ENCODE measurements around the gene LASP1NB.
A peak's percentile ranks its signal among the peaks of the same experiment; 100 is the strongest.

LASP1NB gene

DNA sequence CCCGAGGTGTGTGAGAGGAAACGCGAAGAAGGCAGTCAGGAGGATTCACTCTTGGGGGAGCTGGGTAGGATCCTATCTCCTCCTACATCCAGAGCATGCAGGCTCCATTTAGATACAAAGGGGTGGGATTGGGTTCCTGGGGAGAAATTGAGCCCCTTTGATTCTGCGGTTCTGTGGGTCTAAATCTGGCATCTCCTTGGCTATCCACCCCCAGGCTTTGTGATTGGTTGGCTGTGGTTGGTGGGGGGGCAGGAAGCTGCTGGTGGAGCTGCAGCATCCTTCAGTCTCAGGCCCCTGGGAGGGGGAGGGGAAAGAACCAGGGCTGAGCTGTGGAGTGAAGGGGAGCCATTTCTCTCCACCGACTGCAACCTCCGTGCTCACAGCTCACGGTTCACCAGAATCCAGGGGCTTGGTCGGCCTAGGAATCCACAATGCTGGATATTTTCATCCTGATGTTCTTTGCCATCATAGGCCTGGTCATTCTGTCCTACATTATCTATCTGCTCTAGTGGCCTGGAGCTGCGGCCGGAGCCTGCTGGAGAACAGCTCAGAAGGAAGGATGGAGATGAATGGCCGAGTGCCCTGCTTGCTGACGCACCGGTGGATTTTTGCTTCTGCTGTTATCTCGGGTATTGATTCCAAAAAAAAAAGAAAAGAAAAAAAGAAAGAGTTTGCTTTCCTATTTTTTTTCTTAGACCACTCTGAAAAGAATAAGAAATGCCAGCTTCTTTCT lies at the start of gene LASP1NB:
Gene LASP1NB (plus strand): TSS at position 352 of the 733 bp plus-strand sequence.
- DNase-seq (ENCODE audit: low read depth), result no peak

DNA sequence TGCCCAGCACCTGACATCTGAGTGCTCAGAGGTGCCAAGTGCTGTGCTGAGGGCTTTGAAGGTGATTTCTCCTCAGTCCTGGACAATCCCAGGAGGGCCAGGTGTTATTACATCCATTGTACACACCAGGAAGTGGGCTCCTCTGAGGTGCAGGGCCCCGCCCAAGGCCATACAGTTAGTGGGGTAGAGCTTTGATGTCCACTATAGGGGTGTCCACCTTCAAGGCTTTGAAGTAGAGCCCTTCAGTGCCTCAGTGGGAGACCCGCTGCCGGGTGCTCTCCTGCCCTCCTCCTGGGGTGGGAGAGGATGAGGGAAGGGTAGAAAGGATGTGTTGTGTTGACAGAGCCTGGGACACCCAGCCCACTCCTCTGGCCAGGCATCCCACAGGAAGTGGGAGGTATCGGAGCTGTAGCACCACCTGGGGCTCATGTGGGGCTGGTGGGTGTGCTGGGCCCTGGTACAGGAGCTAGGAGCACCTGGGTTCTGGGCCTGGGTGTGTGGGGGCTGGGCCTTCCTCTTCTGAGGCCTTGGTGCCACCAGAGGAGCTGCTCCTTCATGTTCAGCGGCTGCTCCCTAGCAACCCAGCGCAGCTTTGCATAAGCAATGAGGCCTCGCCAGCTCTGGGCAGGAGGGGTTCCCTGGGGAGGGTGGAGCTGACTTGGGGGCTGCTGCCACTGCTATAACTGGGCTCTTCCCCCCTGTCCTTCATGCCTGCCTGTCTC lies 48.1 kb upstream of the LASP1NB start:
- no peak for DNase-seq (ENCODE audit: low read depth)

DNA sequence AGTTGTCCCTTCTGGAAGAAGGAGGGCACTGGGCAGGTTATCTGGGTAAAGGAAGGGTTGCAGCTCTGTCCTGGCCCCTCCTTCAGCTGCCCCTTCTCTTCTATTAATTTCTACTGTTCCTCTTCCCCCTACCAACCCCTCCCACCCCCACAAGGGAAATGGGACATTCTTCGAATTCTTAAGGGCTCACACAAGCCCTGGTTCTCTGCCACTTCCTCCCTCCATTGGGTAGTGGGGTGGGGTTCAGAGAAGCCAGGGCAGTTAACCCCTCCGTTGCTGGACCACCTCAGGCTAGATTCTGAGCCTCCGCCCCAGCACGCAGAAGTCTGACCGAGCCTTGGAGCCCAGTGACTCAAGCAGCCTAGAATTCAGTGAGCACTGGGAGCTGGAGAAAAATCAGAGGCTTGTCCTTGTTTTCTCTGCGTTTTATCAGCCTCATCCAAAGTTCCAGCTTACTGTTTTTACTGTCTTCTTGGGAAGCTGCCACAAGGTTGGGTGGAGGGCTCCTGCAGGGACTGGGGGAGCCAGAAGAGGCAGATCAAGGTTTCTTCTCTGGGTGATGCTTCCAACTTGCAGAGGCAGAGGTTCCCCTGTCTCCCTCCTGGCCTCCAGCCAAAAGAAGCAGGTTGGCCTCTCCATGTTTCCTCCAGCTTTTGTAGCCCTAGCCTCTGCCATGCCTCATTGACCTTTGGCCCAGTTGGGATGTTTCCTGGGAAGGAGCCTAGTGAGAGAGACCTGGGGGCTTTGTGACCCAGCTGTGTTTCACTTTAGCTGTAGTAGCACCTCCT lies 45.3 kb upstream of the LASP1NB start:
- peak; percentile 67 for DNase-seq (ENCODE audit: low read depth)

DNA sequence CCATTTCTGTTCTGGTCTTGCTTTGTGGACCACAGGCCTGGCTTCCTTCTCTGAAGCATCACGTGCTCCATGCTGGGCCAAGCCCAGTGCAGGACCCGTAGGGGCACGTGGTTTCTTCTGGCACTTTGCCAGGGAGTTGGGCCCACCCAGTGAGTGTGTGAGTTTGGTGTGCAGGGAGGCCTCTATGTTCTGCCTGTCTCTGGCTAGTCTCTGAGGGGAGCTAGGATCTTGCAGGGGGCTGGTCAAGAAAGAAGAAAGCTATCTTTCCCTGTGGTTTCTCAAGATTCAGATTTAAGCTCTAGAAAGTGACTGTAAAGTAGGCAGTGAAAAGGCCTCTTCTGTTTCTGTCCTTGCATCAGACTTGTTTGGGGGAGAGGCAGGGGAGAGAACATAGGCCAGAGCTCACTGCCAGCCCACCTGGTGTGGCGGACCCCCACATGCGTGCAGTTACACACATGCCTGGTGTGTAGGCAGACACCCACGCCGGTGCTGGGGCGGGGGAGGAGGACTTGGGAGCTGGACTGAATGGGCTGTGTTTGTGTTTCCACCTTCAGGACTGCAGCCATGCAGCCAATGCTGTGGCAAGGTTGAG lies 43.7 kb upstream of the LASP1NB start:
- no peak for DNase-seq (ENCODE audit: low read depth)

DNA sequence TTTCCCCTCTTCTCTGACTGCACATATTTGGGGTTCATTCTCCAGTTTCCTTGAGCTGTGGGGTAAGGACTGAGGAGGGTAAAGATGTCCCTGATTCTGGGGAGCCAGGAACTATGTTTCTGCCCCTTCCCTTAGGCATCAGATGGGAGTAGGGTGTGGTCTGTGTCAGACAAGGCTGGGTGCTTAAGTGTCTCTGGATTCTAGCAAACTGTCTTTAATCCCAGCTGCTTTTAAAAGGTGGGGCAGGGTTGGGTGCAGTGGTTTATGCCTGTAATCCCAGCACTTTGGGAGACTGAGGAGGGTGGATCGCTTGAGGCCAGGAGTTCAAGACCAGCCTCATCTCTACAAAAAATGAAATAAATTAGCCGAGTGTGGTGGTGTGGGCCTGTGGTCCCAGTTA lies 42.5 kb upstream of the LASP1NB start:
- no peak for DNase-seq (ENCODE audit: low read depth)

DNA sequence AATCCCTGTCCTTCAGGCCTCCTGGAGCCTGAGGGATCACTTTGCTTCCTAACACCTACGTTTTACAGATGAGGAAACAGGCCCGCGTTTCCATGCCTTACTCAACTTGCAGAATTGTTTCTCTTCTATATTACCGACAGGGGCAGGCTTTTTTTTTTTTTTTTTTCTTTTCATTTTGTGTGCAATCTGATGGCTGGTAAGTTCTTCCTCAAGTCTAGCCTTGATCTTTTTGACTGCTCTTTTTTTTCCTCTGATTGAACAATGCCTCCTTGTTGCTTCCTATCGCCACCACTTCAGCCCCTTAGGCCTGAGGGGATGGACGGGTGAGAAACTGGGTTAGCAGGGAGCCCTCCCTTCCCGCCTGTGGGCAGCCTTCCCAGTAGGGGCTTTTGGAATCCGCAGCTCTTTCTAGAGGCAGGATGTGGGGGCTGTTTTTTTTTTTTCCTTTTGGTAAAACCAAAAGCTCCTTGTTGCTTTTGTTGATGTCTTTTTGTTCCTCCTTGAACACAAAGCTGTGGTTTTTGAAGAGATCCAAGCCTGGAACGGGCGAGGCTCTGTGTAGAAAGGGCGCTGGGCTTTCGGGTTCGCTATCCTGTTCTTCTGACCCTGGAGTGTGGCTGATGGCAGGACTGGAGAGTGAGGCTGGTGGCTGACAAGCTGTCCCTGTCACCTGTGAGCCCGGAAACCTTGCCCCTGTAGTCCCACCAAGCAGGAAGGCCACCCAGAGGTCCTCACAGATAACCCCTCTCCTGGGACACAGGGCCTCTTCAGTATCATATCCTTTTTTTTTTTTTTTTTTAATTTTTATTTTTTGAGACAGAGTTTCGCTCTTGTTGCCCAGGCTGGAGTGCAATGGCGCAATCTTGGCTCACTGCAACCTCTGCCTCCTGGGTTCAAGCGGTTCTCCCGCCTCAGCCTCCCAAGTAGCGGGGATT lies 41.6 kb upstream of the LASP1NB start:
- DNase-seq (ENCODE audit: low read depth), result no peak

DNA sequence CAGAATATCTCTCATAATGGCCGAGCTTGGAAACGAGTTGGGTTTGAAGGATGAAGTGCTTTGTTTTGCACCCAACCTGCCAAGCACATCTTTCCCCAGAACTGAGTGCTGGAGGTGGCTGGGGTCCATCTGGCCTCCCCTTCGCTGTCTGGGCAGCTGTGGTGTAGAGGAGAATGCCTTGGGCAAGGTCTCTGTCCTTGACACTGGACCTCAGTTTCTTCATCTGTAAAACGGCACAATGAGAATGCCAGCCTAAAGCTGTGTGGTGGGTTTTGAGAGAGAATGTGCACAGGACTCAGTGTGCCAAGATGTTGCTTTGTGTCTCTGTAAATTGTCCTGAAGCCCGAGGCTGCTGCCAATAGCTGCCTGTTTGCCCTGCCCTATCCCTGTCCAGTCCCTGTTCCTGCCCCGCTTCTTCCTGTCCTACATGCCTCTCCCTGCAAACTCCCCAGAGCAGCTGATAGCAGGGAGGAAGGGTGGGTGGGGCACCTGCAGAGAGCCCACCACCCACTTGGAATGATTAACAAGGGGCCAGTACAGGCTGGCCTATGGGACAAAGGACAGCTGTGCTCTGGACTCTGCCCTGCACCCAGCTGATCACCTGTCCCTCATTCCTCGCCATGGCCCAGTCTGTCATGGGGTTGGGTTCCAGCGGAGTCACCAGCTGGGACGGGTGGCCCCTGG lies 40.2 kb upstream of the LASP1NB start:
- DNase-seq (ENCODE audit: low read depth), result no peak

DNA sequence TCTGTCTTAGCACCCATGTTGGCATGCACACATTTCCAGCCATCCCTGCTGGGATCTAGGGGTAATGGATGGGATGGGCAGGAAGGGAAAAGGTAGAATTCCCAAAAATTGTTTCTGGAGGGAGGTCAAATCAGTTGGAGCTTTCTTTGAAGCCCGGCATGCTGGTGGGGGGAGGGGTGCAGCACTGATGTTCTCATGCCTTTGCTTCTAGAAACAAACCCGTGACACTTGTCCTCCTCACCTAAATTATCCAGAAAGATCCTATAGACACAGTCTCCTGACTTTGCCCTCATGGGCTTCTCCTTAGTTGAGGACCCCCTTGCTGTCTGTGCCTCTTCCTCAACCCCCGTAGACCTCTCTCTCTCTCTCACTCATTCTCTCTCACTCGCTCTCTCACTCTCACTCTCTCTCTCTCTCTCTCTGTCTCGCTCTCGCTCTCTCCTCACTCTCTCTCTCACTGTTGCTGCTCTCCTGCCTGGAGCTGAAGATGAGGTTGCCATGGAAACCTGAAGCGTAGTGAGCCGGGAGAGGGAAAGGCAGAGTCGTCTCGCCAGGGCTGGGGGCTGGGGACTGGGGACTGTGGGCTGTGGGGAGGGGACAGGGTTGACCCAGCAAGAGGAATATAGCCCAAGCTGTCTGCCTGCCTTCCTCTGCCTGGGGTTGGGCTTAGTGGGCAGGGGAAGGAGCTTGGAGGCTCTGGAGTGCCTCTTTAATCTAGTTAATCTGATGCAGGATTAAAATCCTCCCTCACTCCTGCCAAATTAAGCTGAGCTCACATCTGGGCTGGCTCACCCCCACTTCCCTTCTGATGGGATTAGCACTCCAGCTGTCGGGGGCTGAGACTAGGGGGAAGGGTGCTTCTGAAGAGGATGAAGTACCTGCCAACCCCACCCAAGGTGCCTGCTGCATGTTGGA lies 39.4 kb upstream of the LASP1NB start:
- no peak for DNase-seq (ENCODE audit: low read depth)

DNA sequence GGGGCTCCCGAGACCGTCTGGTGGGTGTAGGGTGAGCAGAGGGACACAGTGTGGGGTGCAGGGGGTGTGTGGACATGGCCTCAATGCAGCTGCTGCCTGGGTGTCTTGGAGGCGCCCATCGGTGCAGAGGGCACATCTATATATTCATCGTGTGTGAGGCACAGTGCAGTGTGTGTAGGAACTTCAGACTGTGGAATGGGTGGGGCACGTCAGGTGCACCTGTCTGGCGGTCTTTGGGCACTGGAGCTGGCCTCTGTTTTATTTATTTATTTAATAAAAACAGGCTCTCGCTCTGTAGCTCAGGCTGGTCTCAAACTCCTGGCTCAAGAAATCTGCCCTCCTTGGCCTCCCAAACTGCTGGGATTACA lies 38.8 kb upstream of the LASP1NB start:
- DNase-seq (ENCODE audit: low read depth), result no peak

DNA sequence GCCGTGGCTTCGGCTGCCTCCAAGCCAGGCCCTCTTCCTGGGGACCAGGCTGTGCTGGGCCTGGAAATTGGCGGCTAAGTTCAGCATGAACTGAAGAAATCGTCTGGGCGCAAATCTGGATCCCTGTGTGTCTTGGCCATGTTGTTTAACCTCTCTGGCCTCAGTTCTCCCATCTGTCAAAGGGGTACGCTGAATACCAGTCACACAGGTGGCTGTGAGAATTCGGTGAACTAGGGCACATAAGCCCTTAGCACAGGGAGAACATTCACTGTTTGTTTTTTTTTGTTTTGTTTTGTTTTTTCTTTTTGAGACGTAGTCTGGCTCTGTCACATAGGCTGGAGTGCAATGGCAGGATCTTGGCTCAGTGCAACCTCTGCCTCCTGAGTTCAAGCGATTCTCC lies 36.6 kb upstream of the LASP1NB start:
- no peak for DNase-seq (ENCODE audit: low read depth)

DNA sequence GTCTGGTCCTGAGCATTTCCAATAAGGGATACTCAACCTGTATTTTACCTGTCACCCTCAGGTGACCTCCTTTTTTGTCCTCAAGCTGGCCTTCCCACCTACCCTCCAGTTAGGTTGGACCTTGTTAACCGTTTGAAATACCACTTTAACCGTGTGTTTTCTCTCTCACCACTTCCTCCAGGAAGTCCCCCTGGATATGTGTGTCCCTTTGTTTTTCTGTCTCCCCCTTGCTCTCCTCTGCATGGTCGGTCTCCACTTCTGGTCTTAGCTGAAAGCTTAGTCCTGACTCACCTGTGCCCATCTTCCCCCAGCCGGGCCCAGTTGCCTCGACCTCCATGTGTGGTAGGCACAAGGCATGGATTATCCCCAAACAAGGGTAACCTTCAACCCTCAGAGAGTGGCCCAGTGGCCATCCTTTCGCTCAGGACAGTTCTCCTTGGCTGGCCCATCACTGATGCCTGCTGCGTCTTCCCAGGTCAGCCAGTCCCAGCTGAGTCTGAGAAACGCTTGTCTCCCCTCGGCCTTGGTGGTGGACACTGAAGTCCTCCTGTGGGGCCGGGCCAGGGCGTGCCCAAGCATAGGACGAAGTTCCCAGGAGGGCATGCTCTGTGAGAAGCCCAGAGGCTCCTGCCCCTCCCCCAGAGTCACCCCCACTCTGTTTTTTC lies 35.5 kb upstream of the LASP1NB start:
- DNase-seq (ENCODE audit: low read depth), result no peak

DNA sequence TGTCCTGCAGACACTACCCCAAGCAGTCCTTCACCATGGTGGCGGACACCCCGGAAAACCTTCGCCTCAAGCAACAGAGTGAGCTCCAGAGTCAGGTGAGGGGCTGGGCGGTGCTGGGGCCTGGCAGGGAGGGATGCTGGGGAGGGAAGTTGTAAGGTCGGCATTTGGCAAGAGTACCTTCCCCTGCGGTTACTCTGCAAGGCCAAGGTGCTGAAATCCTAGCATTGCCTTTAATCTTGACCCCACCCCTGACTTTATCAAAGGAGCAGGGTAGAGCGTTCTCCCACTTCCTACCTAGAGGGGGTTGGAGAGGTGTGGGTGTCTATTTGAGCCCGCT lies 35.0 kb upstream of the LASP1NB start:
- no peak for DNase-seq (ENCODE audit: low read depth)

DNA sequence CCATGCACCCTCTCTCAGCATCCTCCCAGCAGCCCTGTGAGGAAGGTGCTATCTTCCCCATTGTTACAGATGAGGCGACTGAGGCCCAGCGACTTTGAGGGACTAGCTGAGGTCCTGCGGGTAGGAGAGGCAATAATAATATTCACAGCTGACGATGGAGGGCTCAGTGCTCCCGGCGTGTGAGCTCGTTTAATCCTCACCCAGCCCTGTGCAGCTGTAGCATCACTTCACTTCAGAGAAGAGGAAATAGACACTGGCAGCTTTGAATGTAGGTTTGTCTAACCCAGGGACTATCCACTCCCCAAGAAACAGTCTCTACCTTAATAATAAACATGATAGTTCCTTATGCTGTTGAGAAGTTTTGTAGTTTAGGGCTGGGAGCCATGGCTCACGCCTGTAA lies 34.0 kb upstream of the LASP1NB start:
- DNase-seq (ENCODE audit: low read depth), result no peak

DNA sequence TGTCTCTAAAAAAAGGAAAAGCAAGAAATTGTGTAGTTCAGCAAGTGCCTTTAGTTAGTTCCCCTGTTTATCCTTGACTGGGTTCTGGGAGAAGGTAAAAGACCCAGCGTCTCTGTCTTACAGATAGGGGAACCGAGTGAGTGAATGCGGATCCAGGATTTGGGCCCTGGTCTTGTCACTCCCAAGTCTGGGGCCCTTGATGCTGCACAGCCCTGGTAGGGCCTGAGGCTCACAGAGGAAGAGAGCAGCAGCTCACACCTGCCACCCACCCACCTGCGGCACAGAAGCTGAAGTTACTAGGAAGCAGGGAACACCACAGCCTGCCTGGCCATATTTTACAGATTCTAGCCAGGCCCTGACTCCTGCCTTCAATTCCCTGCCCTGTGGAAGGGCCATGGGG lies 33.3 kb upstream of the LASP1NB start:
- no peak for DNase-seq (ENCODE audit: low read depth)

DNA sequence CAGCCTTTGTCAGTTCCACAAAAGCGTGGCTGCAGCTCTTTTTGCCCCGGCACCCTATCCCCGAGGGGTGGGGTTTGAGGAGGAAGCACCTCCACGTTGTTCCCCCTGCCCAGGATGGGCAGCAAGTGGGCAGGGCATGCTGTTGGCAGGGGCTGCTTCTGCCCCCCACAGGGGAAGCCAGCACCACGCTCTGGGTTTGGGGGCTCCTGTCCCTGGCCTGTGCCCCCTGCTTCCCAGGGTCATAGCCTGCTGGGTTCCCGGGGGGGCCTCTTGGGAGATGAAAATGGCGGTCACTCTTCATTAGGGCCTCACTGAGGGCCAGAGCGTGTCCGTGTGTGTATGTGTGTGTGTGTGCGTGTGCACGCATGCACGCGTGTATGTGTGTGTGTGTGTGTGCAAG lies 32.8 kb upstream of the LASP1NB start:
- no peak for DNase-seq (ENCODE audit: low read depth)

DNA sequence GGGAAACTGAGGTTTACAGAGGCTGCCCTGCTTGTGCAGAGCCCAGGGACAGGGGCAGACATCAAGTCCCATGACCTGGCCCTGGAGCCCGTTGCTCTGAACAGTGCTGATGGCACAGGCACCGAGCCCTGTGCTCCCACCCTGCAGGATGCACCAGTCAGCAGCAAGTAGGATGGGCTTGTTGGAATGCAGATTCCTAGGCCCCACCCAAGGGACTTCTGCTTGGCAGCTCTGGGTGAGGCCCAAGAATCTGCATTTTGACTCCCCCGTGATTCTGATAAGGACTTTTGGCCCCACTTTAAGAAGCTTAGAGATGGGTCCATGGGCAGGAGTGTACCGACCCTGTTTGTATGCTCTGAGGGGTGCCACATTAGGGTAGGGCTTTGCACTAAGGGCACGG lies 32.3 kb upstream of the LASP1NB start:
- no peak for DNase-seq (ENCODE audit: low read depth)

DNA sequence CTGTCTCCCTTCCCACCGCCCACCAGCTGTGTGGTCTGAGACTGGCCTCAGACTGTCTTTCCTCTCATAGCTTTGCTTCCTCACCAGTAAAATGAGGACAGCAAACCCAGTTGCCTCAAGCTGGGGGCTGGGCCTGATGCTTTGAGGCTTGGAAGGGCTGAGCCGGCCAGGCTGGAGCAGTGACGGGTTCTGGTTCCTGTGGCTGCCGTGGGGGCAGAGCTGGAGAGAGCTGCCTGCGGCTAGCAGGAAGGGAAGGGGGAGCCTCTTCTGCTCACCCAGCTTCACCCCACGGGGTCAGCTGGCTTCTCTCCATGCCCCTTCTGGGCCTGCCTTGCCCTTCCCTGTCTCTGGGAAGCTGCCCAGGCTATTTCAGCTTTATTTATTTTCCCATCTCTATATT lies 31.8 kb upstream of the LASP1NB start:
- no peak for DNase-seq (ENCODE audit: low read depth)

DNA sequence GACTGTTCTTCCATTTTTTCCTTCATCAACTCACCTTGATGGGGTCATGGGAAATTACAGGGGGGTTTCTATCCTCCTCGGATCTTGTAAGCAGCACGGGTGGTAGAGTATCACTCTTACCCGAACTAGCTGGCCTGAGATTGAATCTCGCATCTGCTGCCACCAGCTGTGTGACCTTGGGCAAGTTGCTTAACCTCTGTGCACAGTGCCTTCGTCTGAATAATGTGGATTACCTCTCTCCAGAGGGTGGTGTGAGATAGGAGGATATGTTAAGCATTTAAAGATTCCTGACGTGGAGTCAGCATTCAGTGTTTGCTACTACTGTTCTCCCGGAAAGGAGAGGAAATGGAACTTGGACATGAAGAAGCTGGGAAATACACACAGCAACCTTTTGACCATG lies 31.1 kb upstream of the LASP1NB start:
- no peak for DNase-seq (ENCODE audit: low read depth)

DNA sequence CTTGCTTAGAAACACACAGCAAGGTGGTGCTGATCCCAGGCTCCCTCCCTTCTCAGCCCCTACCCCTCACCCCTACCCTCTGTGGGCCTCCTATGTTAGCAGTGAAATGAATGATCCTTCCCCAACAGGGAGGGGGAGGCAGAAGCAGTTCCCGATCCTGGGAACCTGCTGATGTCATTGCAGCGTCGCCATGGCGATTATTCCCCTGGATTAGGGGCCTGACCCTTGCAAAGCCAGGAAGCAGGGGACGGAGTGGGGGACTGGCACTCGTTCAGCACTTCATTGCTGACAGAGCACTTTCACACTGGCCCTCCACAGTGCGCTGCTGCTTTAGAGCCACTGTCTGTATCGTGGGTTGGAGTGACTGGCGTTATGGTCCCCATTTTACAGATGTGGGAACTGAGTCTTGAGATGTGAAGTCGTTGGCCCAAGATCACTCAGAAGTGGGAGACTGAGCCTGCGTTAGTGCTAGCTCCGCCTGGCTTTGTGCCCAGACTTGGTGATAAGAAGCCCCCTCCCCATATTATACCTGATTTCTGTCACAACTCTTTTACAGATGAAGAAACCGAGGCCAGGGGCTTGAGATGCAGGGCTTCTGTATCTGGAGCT lies 29.0 kb upstream of the LASP1NB start:
- no peak for DNase-seq (ENCODE audit: low read depth)
